Epithelial cell of esophagus (primary cell): Measurements from ENCODE around the gene PALLD.

Experiments
- DNase-seq: peaks from one replicate; pipeline ENCODE4 v3.0.0; 2010; ENCODE audit warnings: low read depth
- H3K4me3 ChIP-seq: 2 replicates; pipeline ENCODE4 v1.5.1; 2011; ENCODE audit warnings: mild to moderate bottlenecking, low read length, control low read depth
- CTCF ChIP-seq: IDR thresholded peaks from 2 replicates; pipeline ENCODE4 v1.5.1; 2011; ENCODE audit warnings: low read depth, mild to moderate bottlenecking, low read length, control low read depth, inconsistent platforms; ENCODE audit not compliant: insufficient read depth; ENCODE audit errors: missing control alignments

The PALLD gene

GRCh38 chr4:168923526-168924194 is 426.8 kb downstream of the PALLD start:
- no peak overlapping the region for H3K4me3 ChIP-seq
- DNase-seq, result peak; percentile 76
- peak; percentile 86 for TF ChIP-seq CTCF

GRCh38 chr4:168924667-168925066 is 427.8 kb downstream of the PALLD start:
- no peak overlapping the region for H3K4me3 ChIP-seq
- no peak for DNase-seq
- no peak for TF ChIP-seq CTCF

- no peak overlapping the region for H3K4me3 ChIP-seq
- no peak for DNase-seq
- TF ChIP-seq CTCF, result no peak
Observed at GRCh38 chr4:168925789-168926490, 429.1 kb downstream of the PALLD start.

GRCh38 chr4:168928346-168928745 is 431.5 kb downstream of the PALLD start:
- H3K4me3 ChIP-seq, result no peak overlapping the region
- no peak for TF ChIP-seq CTCF
- peak; percentile 54 for DNase-seq

GRCh38 chr4:168928875-168929274 is 432.0 kb downstream of the PALLD start:
- no peak overlapping the region for H3K4me3 ChIP-seq
- DNase-seq, result no peak
- no peak for TF ChIP-seq CTCF

- no peak for TF ChIP-seq CTCF
- DNase-seq, result no peak
Observed at GRCh38 chr4:168930413-168931196, 433.8 kb downstream of the PALLD start.

More at GRCh38 chr4:168930413-168931196, 433.8 kb downstream of the PALLD start:
- H3K4me3 ChIP-seq, result no peak overlapping the region
